DMS53 (cell line): ENCODE data around the gene APC.
A peak's percentile ranks its signal among the peaks of the same experiment; 100 is the strongest.
"Not testable (repeated sequence)": the region's sequence is repeated elsewhere in the genome, so short reads cannot be mapped to it uniquely, and the experiment has no call there.

Experiments
- DNase-seq: peaks from one replicate; lab custom pipeline; 2025; lab: John Stamatoyannopoulos, UW

APC gene

GRCh38 chr5:112716895-112717294, 20.8 kb upstream of the APC start:
- DNase-seq: not testable (repeated sequence)

GRCh38 chr5:112717506-112718082, 20.1 kb upstream of the APC start:
- DNase-seq: no peak

GRCh38 chr5:112718344-112718743, 19.3 kb upstream of the APC start:
- no peak for DNase-seq

- no peak for DNase-seq
Observed at GRCh38 chr5:112720576-112720975, 17.1 kb upstream of the APC start.

- no peak for DNase-seq
Observed at GRCh38 chr5:112724901-112725300, 12.8 kb upstream of the APC start.

- DNase-seq: no peak
Observed at GRCh38 chr5:112729630-112730029, 8.1 kb upstream of the APC start.

GRCh38 chr5:112732131-112732530, 5.6 kb upstream of the APC start:
- DNase-seq: no peak

GRCh38 chr5:112733586-112733985, 4.1 kb upstream of the APC start:
- no peak for DNase-seq

- DNase-seq: no peak
Observed at GRCh38 chr5:112734597-112734996, 3.1 kb upstream of the APC start.

GRCh38 chr5:112735702-112736101, 2.0 kb upstream of the APC start:
- no peak for DNase-seq

- DNase-seq: no peak
Observed at GRCh38 chr5:112737070-112737462, 619 bp upstream of the APC start.

- peak; percentile 43 for DNase-seq
Observed at GRCh38 chr5:112738191-112738560, 491 bp downstream of the APC start.

GRCh38 chr5:112742424-112742823, 4.7 kb downstream of the APC start:
- DNase-seq: no peak

- peak; percentile 4 for DNase-seq
Observed at GRCh38 chr5:112743631-112744030, 5.9 kb downstream of the APC start.

GRCh38 chr5:112752335-112752734, 14.7 kb downstream of the APC start:
- no peak for DNase-seq

- no peak for DNase-seq
Observed at GRCh38 chr5:112755703-112756102, 18.0 kb downstream of the APC start.

GRCh38 chr5:112757468-112758208, 20.0 kb downstream of the APC start:
- peak; percentile 78 for DNase-seq

- DNase-seq: no peak
Observed at GRCh38 chr5:112758676-112759075, 21.0 kb downstream of the APC start.

- peak; percentile 15 for DNase-seq
Observed at GRCh38 chr5:112762113-112762810, 24.6 kb downstream of the APC start.

GRCh38 chr5:112763165-112763564, 25.5 kb downstream of the APC start:
- DNase-seq: no peak

GRCh38 chr5:112772124-112772523, 34.4 kb downstream of the APC start:
- DNase-seq: no peak

- DNase-seq: no peak
Observed at GRCh38 chr5:112776301-112776856, 38.7 kb downstream of the APC start.

GRCh38 chr5:112779531-112779930, 41.8 kb downstream of the APC start:
- DNase-seq: no peak
